ENCODE measurements around the gene DOHH.
"Not testable (repeated sequence)": the region's sequence is repeated elsewhere in the genome, so short reads cannot be mapped to it uniquely, and the experiment has no call there.

The DOHH gene

DNA sequence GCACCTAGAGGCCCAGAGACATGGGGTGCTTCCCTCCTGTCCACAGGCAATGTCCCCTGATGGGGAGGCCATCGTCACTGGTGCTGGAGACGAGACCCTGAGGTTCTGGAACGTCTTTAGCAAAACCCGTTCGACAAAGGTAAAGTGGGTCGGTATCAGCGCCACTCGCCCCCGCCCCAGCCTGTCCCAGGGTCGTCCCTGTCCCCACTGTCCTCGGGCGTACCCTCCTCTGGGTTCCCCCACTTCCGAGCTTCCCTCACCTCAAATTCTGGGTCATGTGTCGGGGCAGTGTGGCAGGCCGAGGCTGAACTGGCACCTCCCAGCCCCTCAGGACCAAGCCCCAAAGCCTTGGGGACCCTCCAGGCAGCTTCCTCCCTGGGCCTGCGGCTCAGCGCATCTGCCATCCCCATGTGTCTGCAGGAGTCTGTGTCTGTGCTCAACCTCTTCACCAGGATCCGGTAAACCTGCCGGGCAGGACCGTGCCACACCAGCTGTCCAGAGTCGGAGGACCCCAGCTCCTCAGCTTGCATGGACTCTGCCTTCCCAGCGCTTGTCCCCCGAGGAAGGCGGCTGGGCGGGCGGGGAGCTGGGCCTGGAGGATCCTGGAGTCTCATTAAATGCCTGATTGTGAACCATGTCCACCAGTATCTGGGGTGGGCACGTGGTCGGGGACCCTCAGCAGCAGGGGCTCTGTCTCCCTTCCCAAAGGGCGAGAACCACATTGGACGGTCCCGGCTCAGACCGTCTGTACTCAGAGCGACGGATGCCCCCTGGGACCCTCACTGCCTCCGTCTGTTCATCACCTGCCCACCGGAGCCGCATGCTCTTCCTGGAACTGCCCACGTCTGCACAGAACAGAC is 34.1 kb upstream of the DOHH start:
- DNase-seq, result no peak

- DNase-seq, result no peak
Observed at GRCh38 chr19:3533563-3534216, 33.2 kb upstream of the DOHH start.

DNA sequence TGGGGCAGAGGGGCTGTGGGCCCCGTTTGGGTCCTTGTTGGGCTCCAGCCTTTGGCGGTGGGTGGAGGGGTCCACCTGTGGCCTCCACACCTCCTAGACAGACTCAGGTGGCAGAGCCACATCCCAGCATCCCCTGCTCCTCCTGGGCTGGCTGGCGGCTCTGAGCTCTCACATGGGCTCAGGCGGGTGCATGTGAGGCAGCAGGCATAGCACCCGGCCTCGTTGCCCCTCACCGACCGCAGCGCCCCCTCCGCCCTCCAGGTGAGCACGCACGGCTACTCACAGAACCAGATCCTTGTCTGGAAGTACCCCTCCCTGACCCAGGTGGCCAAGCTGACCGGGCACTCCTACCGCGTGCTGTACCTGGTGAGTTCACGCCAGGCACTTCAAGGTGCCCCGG is 32.6 kb upstream of the DOHH start:
- no peak for DNase-seq

GRCh38 chr19:3532154-3532786 is 31.8 kb upstream of the DOHH start:
- DNase-seq, result no peak

GRCh38 chr19:3531716-3532115 is 31.2 kb upstream of the DOHH start:
- DNase-seq, result no peak

DNA sequence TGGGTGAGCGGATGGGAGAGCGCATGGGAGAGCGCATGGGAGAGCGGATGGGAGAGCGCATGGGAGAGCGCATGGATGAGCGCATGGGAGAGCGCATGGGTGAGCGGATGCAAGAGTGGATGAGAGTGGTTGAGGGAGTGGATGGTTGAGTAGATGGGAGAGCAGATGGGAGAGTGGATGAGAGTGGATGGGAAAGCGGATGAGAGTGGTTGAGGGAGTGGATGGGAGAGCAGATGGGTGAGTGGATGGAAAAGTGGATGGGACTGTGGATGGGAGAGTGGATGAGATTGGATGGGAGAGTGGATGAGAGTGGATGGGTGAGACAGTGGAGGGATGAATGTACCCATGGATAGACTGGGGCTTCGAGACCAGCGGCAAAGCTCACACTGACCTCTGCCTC is 29.9 kb upstream of the DOHH start:
- no peak for DNase-seq

- DNase-seq, result not testable (repeated sequence)
Observed at GRCh38 chr19:3529299-3529698, 28.8 kb upstream of the DOHH start.

DNA sequence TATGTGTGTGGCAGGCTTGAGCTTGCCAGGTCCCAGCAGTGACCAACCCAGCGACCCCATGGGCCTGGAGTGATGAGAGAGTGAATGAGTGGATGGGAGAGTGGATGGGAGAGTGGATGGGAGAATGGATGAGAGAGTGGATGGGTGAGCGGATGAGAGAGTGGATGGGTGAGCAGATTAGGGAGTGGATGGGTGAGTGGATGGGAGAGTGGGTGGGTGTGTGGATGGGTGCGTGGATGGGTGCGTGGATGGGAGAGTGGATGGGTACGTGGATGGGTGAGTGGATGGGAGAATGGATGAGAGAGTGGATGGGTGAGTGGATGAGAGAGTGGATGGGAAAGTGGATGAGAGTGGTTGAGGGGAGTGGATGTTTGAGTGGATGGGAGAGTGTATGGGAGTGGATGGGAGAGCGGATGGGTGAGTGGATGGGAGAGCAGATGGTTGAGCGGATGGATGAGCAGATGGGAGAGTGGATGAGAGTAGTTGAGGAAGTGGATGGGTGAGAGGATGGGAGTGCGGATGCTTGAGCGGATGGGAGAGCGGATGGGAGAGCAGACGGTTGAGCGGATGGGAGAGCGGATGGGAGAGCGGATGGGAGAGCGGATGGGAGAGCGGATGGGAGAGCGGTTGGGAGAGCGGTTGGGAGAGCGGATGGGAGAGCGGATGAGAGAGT is 28.2 kb upstream of the DOHH start:
- no peak for DNase-seq

- DNase-seq, result no peak
Observed at GRCh38 chr19:3528080-3528479, 27.6 kb upstream of the DOHH start.

GRCh38 chr19:3527238-3527910 is 26.9 kb upstream of the DOHH start:
- DNase-seq, result no peak

DNA sequence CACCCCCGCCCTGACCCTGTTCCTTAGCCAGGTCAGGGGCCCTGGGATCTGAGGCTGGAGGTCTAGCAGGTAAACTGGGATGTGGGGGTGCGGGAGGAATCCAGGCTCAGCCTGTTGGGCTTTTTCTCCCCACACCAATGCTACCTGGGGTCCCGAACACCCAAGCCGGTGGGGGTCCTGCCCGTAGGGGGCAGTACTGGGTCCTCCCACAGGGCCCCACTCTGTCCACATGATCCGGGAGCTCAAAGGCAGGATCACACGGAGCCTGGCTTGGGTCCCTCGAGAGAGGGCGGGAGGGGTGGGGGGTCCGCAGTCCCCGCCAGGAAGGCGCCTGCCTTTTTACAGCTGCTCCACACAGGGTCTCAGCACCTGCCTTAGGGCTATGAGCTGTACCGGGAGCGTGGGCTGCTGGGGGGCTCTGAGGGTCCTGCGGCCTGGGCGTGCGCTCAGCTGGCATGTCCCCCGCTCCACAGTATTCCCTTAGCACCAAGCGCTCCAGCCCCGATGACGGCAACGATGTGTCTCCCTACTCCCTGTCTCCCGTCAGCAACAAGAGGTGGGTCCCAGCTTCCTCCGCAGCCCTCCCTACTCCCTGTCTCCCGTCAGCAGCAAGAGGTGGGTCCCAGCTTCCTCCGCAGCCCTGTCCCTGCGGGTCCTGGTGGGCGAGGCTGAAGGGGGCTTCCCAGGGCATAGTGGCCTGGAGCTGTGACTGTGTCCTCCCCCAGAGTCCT is 26.2 kb upstream of the DOHH start:
- DNase-seq, result no peak

GRCh38 chr19:3524904-3525451 is 24.5 kb upstream of the DOHH start:
- no peak for DNase-seq

DNA sequence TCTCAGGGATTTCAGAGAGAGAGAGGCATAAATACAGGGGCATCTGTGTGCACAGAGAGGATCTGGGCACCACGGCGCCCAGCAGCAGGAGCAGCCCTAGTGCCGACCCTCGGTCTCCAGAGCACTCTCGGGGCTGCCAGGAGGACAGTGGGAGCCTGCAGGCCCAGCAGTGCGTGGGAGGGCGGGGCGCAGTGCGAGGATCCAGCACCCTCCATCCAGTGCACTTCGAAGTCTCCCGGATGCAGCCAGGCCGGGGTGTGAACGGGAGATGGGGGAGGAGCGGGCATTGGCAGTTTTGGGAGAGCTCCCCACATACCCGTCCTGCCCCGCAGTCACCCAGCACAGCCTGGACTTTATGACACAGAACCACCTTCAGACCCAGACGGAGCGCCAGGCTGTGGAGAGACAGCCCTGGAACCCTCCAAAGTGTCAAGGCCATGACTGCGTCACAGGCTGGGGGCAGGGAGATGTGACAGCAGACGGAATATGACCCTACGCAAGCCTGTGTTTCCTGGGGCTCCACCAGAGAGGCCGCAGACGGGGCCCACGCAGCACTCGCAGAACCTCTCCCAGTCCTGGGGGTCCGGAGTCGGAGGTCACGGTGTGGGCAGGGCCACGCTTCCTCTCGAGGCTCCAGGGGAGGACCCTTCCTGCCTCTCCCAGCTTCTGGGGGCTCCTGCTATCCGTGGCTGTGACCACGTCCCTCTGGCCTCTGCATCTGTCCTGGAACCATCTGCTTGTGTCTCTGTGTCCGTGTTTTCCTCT is 23.8 kb upstream of the DOHH start:
- DNase-seq, result no peak

DNA sequence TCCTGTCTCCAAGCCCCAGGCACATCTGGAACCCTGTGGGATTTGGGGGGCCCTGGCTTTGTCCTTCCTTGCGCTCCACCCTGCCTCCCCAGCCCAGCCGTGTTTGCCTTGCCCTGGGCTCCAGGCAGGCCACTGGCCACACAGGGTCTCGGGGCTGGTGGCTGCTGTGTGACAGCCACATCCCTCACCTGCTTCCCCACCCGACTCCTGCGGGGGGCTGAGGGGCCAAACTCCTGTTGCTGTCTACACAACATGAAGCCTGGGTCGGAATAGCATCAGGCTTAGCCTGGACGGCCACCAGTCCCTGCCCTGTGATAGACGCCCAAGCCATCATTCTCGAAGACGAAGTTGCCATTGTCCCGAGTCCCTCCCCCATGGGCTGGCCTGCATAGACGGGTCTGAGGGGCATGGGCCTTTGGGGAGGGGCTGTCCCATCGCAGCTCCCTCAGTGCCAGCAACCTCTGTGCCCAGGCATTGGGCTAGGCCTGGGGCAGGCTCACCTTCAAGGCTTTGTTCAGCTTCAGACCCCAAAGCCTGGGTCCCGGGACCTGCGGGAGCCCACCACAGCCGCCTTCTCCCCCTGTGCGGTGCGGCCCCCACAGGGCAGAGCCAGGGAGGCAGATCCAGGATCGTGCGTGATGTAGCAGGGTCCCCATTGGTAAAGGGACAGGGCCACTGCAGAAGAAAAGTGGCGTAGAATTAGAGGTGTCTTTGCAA is 23.0 kb upstream of the DOHH start:
- DNase-seq, result no peak

GRCh38 chr19:3522421-3523360 is 22.2 kb upstream of the DOHH start:
- no peak for DNase-seq

DNA sequence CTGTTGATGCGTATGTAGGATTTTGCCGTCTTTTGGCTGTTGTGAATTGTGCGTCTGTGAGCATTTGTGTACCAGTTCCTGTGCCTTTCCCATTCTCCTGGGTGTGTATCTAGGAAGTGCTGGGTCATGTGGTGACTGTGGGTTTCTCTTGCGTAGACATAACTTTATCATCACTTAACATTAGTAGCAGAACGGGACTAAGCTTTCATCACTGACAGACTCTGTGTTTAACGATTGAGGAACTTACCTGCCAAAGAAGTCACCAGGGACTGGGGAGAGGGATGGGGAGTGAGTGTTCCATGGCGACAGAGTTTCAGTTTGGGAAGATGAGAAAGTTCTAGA is 20.6 kb upstream of the DOHH start:
- DNase-seq, result no peak

DNA sequence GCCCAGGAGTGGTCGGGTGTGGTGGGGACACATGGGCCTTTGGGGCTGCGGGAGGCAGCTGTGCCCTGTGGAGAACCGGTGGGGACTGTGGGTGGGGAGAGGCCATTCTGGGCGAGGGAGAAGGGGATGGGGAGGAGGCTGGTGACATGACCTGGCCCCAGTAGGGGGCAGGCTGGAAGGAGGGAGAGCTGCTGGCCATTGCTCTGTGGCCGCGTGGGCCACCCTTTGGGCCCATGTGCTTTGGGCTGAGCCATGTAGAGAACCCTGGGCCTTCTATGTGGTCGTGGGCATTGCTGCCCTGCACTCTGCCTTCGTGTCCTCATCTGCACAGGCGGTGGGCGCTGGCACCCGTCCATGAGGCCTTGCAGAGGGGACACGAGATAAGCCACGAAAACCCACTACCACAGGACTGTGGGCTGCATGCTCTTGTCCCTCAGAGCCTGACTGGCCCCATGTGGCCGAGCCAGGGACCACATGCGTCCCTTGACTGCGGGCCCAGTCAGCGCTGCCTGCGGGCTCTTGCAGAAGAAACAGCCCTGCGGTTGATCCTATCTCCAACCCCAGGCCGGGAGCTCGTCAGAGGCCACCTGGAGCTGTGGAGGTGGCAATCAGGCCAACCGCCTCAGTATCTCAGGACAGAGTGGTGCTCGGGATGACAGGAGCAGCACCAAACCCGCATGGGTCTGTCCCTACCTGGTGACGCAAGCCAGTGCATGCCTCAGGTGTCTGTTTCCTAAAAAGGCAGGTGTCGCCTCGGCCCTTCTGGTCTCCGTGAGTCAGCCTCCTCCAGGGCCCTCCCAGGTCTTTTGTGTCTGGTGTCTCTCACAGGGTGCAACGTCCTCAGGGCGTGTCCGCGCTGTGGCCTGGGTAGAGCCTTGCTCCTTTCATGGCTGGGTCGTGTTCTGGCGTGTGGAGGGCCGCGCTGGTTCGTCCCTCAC is 20.0 kb upstream of the DOHH start:
- no peak for DNase-seq

DNA sequence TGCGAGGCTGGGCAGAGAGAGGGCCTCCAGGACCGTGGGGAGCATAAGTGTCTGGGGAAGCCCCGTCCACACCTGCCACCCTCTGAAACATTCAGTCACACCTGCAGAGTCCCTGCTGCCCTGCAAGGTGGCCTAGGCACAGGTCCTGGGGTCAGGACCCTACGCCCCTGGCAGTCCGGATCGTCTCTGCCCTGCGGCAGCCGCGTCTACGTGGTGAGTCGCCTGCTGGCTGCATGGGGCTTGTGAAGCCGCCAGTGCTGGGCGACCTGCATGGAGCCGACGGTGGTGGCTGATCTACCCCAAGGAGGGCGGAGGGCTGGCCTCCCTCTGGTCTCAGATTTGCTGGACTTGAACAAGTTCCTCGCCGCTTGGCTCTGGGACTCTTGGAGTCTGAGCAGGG is 18.7 kb upstream of the DOHH start:
- no peak for DNase-seq

Data from activated effector memory CD4-positive, alpha-beta T cell treated with Interleukin-2 at 50 U/mL for 16 hours (primary cell).